ENCODE results near the gene CMTM7. TPM values are rescaled to one million over a fixed set of nuclear protein-coding genes. Genes with fewer than 3 reads are reported as not detected.

CMTM7 gene
- total and polyA plus RNA-seq, 9 of the 15 experiments (the other 6 are each of a cell fraction or from before 2014, with no cell fraction given): 0.03 to 1.6 (median 0.42) TPM; not detected in 4

DNA sequence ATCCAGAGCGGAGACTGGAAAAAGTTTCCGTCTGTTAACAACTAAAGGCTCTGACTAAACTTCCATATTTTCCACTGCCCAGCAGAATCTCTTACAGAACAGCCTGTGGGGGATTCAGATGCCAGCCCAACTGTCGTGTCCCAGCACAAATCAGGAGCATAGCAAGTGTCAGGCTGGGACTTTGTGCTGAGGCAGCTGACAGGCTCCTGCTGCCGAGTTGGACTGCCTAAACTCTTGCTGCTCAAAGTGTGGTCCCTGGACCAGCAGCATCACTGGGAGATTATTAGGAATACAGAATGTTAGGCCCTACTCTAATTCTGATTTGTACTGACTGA lies 31.2 kb upstream of the CMTM7 start (continued):
- TF ChIP-seq, protein P1, sequence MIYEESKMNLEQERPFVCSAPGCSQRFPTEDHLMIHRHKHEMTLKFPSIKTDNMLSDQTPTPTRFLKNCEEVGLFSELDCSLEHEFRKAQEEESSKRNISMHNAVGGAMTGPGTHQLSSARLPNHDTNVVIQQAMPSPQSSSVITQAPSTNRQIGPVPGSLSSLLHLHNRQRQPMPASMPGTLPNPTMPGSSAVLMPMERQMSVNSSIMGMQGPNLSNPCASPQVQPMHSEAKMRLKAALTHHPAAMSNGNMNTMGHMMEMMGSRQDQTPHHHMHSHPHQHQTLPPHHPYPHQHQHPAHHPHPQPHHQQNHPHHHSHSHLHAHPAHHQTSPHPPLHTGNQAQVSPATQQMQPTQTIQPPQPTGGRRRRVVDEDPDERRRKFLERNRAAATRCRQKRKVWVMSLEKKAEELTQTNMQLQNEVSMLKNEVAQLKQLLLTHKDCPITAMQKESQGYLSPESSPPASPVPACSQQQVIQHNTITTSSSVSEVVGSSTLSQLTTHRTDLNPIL (CRISPR knock-in tag; IDR thresholded peaks at IDR 0.05): no peak

DNA sequence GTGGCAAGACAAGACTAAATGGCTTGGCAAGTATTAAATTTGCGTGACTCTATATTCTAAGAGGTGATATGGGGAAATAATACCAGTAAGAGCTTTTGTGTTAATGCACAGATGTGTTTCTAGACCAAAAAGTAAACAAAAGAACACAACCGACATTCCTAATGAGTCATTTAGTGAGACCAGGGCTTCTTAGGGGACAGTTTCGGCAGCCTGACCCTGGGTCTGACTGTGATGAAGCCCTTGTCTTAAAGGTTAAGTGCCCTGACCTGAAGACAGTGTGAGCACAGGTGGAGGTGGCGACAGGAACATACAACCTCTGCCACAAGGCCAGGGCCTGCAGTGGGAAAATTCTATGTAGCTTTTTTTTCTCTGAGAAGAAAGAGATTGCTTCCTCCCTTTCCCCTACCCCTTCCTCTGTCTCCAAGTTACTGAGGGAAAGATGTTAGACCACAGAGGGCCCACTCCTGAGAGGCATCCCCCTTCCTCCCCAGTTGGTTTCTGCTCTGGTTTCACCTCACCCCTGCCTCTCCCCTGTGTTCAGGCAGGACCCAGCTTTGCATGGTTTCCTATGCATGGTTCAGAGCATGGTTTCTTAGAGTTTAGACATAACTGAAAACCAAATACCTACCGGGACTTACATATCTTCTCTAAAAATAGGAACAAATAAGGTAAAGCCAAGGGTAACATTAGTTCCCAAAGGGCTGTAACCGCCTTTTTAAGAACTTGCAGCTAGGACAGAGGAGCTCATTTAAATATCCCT lies 24.8 kb upstream of the CMTM7 start:
- no peaks in the 10 kb centered on the region for H3K36me3 ChIP-seq (ENCODE audit: control insufficient read depth, insufficient read depth, low read length)
- no peak overlapping the region for H3K27ac ChIP-seq (ENCODE audit: extremely low read depth, low read depth, low read length)
- no peaks in the 10 kb centered on the region for H3K9me3 ChIP-seq (replicated peaks; ENCODE audit: control insufficient read depth, insufficient read depth, low read depth, low read length)
- ChIA-PET CTCF (ENCODE audit: low intra/inter-chr PET ratio) (no interaction called here), POLR2A (interaction anchor here (0.6 kb wide), 3 partner anchors 62 to 308 kb away, joined by 3 to 4 read pairs (median 4); no protein-coding TSS in a partner anchor)
- no peak overlapping the region for H3K9ac ChIP-seq (ENCODE audit: insufficient read depth in 1 of 2, low read depth in 2 of 2, low read length in 2 of 2)
- no peaks in the 10 kb centered on the region for H4K20me1 ChIP-seq (replicated peaks; ENCODE audit: control insufficient read depth, insufficient read depth, low read length)
- ATAC-seq (no peak), FAIRE-seq (no peak), DNase-seq (ENCODE audit: extremely low read depth in 1 of 4, low spot score in 3 of 4) (no peak)
- no peaks in the 10 kb centered on the region for H3K4me1 ChIP-seq (replicated peaks in 1 of 2; ENCODE audit: control insufficient read depth in 2 of 2, insufficient read depth in 2 of 2, low read length in 2 of 2)
- in situ Hi-C loops (cut with MboI) (no loop called here), intact Hi-C loops (cut with micrococcal nuclease) (no loop called here)
- TF ChIP-seq, protein P2, sequence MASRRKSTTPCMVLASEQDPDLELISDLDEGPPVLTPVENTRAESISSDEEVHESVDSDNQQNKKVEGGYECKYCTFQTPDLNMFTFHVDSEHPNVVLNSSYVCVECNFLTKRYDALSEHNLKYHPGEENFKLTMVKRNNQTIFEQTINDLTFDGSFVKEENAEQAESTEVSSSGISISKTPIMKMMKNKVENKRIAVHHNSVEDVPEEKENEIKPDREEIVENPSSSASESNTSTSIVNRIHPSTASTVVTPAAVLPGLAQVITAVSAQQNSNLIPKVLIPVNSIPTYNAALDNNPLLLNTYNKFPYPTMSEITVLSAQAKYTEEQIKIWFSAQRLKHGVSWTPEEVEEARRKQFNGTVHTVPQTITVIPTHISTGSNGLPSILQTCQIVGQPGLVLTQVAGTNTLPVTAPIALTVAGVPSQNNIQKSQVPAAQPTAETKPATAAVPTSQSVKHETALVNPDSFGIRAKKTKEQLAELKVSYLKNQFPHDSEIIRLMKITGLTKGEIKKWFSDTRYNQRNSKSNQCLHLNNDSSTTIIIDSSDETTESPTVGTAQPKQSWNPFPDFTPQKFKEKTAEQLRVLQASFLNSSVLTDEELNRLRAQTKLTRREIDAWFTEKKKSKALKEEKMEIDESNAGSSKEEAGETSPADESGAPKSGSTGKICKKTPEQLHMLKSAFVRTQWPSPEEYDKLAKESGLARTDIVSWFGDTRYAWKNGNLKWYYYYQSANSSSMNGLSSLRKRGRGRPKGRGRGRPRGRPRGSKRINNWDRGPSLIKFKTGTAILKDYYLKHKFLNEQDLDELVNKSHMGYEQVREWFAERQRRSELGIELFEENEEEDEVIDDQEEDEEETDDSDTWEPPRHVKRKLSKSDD (conservative IDR thresholded peaks at IDR 0.05; ENCODE audit: low read length): no peak
- TF ChIP-seq NBN (IDR thresholded peaks at IDR 0.05; ENCODE audit: low read depth): no peak
- WGBS (ENCODE audit: insufficient coverage, low coverage, missing lambda C conversion rate): 2% methylated on average over 6 of the region's 6 CpGs
- no peaks in the 10 kb centered on the region for H3K79me2 ChIP-seq (ENCODE audit: control insufficient read depth, insufficient read depth, low read length)
- no TSS peak for BruUV-seq (replicated peaks)
- H3K4me3 ChIP-seq: no peak overlapping the region
- no peak overlapping the region for H2AFZ ChIP-seq (ENCODE audit: low read depth, low read length)
- peaks cover 52 to 59% of the 10 kb centered on the region in 2 experiments for H3K27me3 ChIP-seq (ENCODE audit: control insufficient read depth in 2 of 2, insufficient read depth in 2 of 2, low read length in 2 of 2)
- no peak overlapping the region for H3K4me2 ChIP-seq (ENCODE audit: insufficient read depth, low read length)
- H3K9me1 ChIP-seq (ENCODE audit: control insufficient read depth, insufficient read depth, low read length): no peaks in the 10 kb centered on the region

Data from K562 (cell line).